ENCODE measurements around the gene ATOH1.

Gene ATOH1

DNA sequence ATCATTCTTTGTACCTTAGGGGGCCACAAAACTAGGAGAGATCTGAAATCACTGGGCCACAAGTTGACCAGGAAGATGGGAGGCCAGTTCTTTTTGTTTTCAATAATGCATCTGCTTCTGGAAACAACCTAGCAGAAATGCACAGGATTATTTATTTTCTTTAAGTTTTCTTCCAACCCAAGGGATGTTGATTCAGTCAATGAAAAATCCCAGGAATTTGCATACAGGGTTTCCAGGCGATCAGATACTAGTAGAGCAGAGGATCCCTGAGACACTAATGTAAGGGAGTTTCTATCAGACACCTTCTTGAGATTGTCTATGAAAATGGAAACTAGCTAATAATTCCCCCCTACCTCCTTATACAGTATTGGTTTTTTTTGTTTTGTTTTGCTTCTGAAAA, 7.4 kb downstream of the ATOH1 start:
- DNase-seq: no peak

DNA sequence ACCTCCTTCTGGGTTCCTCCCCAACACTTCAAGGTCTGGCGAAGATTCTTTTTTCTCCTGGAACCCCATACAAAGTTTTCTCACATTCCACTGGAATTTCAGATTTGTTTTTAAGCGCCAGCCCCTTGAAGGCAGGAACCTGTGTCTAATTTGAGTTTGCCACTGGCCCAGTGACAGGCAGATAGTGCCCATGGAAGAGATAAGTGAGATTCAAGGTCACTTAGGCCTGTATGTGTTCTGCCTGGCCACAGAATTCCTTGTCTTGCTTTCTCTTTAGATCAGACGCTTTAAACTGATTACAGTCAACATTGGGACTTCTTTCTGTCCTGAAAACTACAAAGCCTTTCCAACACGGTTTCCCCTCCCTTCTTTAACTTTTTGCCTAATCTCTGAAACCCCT, 11.2 kb downstream of the ATOH1 start:
- no peak for DNase-seq

DNA sequence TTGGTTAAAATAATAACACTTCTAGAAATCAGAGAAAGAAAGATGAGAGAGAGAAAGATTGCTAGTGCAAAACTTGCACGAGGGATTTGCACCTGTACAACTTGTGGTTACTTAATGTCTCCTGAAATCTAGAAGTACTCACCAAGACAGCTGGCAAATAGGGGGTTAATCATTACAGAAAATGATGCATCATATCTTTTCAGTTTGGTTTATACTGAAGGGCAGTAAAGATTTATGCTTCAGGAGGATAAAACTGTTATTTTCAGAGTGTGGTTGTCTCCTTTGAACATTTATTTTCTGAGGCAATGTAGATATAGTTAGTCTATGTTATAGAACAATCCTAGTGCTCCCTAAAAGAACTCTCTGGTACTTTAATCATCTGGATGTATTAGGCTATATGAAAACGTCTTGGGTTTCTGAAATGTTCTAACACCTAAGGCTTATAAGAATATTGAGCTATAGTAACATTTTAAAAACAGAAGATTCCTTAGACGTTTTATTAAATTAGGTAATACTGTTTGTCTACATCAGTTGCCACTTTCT, 13.3 kb downstream of the ATOH1 start:
- DNase-seq: no peak

DNA sequence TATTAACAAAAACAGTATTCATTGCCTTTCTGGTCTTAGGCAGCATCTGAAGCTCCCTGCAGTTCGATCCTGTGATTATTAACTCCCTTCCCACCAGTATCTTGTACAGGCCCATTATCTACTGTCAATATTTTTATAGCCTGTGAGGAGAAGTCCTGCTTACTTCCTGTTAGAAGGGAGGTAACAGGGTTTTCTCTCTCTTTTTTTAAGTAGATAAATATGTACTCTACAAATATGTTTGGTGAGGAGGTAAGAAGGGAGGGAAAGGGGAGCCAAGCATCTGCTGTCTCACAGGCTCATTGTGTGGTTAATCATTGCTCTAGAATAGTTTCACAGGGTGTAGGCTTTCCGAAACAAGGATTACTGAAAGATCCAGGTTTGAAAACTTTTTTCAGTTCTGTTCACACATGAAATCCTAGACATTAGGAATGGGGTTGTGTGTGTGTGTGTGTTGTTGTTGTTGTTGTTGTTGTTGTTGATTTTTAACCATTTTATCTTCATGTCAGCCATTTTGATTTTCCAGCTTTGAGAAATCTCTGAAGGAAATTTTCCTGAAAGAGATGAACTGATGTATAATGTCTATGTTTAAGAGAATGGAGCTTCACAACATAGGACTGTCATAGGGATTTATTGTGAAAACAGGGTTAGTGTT, 14.2 kb downstream of the ATOH1 start:
- DNase-seq: no peak

DNA sequence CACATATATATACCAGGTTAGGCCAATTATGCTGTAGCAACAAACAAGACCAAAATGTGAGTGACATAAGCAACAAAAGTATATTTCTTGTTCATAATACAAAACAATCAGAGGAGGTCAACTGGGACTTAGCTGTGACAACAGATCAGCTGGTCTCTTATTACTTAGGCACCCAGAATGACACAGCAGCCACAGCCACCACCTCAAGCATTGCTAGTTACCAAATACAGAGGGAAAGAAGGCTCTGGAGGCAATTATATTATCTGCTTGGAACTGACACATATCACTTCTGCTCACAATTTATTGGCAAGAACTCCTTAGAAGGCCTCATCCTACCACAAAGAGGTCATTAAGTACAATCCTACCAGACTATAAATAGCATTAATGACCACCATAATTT, 15.2 kb downstream of the ATOH1 start:
- no peak for DNase-seq

DNA sequence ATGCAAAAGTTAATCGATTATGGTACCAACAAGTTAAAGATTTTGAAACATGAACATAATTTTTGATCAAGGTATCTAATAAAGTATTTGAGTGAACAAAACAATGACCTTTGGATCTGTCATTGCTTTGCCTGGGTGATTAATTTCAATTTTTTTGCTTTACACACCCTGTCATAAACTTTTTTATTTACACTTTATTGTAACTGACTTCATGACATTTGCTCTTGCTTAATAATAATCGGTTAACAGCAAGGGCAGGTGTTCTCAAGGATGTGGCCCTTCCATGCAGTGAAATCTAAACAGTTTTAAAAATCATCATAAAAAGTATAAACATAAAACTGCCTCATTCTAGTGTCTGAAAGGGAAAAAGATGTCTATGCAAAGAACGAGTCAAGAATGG, 24.1 kb downstream of the ATOH1 start:
- no peak for DNase-seq

DNA sequence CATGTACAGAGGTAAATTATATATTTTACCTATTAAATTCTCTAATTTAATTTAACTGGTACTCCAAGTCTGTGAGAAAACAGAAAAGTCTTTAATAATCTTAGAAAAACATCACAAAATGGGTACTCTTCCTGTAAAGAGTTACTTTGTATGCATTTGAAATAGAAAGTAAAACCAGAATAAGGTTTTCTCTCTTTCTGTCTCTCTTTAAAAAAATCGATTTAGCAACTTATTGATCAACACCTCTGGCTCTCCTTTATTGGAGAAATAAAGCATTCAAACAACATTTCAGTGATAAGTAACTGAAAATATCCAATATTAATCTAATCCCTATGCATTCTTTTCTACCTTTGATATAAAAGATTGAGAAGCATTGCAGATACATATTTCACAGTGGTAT, 27.4 kb downstream of the ATOH1 start:
- no peak for DNase-seq

DNA sequence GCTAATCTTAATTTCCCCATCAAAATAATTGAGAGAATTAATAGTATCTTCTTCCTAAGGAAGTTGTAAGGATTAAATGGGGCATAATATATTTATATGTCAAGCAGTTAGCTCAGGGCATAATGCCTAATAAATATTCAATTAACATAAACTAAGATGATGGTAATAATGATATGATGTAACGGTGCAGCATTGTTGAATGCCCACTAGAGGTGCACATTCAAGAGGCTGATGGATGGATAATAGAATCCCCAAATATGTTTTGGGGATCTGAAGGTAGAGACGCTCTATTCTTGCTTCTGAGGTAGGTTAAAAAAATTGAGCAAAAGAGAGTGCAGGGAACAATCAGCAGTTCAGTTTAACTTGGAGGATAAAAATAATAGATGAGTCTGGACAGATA, 37.1 kb downstream of the ATOH1 start:
- no peak for DNase-seq

DNA sequence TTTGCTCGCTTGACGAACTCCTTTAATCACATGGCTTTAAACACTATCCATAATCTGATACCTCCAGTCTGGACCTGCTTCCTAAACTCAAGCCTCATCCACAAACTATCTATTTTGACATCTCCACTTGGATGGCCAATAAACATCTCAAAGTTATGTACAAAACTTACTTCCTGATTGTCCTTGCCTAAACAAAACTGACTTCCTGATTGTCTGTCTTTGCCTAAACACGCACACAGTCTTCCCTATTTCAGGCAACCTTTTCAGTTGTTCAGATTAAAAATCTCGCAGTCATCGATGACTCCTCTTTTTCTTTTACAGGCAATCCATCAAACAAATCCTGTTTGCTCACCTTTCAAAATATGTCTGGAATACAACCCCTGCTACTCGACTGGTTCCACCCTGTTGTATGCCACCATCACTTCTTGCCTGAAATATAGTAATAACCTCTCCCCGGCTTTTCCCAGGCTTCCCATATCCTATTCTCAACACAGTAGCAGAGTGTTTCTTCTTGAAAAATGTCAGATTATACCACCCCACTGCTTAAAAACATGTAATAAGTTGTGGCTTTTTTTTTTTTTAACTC, 39.0 kb downstream of the ATOH1 start:
- DNase-seq: no peak

DNA sequence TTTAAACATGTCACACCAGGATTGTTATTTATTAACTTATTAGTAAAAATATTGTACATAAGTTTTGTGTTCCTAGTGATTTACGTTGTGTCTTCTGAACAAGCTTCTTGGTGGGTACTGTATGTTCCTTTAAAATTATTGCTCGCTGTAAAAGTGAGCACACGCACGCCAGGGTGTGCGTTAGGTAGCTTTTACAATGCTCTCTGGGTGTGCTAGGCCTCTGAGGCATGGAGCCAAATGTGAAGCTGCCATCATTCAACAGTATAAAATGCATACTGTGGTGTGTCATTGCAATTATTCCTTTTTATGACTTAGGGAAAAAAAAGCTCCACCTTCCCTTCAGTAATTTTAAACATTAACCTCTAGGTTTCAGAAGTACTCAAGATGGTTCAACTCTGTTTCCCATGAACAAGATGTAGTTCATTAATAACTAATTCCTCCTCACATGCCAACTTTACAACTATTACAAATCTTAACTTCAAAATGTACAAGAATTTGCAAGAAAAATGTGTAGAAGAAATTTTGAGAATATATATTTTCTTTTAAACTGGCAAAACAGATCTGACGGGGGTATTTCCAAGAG, 42.4 kb downstream of the ATOH1 start:
- no peak for DNase-seq

DNA sequence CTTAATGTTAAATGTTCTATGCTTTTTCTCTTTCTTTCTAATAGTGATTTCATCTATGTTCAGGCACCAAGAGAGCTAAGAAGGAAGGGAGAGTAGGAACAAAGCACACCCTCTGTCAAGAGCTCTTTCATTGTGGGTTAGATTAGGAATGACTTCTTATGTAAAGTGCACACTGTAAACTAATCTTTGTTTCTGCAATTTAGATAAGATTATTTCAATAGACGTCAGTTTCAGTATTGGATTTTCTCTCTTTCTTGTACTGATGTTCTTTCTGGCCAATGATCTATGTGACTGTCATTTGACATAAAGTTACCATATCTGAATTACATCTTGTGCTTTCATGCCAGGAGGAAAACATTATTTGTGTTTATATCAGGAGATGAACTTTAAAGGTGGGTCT, 48.2 kb downstream of the ATOH1 start:
- no peak for DNase-seq

DNA sequence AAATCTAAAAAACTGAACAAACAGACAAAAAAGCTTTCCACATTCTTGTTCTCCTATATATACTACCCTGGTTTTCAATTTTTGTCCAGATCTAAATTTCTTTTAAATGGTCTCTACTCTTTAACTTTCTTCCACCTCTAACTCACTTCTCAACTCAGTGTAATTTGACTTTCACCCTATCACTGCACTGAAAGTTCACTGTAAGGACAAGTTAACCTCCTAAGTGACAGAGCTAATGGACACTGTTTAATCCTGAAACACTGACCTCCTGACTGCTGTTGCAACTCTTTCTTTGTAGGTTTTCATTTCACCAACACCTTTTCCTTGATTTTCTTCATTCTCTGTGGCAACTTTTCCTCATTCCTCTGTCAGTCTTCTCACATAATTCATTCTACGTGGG, 50.0 kb downstream of the ATOH1 start:
- no peak for DNase-seq

DNA sequence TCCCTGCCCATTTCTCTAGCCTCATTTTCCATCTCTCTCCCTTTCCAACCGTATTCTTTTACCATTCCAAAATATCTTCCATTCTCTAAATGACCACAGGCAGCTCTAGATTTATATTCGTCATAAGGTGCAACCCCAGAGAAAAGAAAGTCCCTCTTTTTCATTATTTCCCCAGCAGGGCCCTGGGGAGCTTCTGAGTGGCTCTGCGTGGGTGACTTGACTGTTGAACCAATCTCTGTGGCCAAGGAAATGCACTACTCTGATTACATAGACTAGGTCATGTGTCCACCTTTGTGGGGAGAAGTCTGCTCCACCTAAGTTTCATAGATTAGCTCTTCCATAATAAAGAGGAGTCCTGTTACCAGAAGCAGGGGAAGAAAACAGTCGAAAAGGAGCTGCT, 51.4 kb downstream of the ATOH1 start:
- no peak for DNase-seq

All from T-helper 9 cell (primary cell).